HepG2 (cell line): Measurements from ENCODE around the gene SBSN. TPM values are rescaled to one million over a fixed set of nuclear protein-coding genes. Genes with fewer than 3 reads are reported as not detected.

ENCODE experiments used
- CEBPZ ChIP-seq: IDR thresholded peaks from 2 replicates; pipeline ENCODE4 v1.6.1; 2012; ENCODE audit warnings: low read length, improper control_type of control experiment
- CENPBD1 ChIP-seq: sonication (generic); formaldehyde crosslinking; IDR thresholded peaks from 2 replicates; pipeline ENCODE4 v1.8.0; 2022; ENCODE audit warnings: missing genetic modification reagents, low read depth, mild to moderate bottlenecking, borderline replicate concordance
- CREB1 ChIP-seq, 2 experiments: fragments of 450-650 bp in 1 of 2; IDR thresholded peaks; 2 replicates each; pipeline ENCODE4 v1.6.1; 2016 to 2017; ENCODE audit warnings: control low read depth in 1 of 2, mild to moderate bottlenecking in 1 of 2, missing compliant biosample characterization in 1 of 2, missing genetic modification characterization in 1 of 2
- ETS1 ChIP-seq: sonication (generic); formaldehyde crosslinking; IDR thresholded peaks from 2 replicates; pipeline ENCODE4 v1.4.0; 2020; ENCODE audit warnings: missing genetic modification reagents
- FIP1L1 ChIP-seq: fragments of 200-400 bp; formaldehyde crosslinking; IDR thresholded peaks from 2 replicates; pipeline ENCODE4 v1.6.1; 2018; ENCODE audit warnings: low read depth, mild to moderate bottlenecking, low read length, moderate library complexity, borderline replicate concordance; ENCODE audit not compliant: insufficient read depth
- FOXK1 ChIP-seq: sonication (generic); formaldehyde crosslinking; IDR thresholded peaks from 2 replicates; pipeline ENCODE4 v1.4.0; 2020; ENCODE audit warnings: low read depth, missing genetic modification reagents, borderline replicate concordance
- GABPB1 ChIP-seq: IDR thresholded peaks from 2 replicates; pipeline ENCODE4 v1.6.1; 2016; ENCODE audit warnings: mild to moderate bottlenecking, missing genetic modification reagents, moderate library complexity, missing compliant biosample characterization
- KLF15 ChIP-seq: sonication (generic); formaldehyde crosslinking; IDR thresholded peaks from 2 replicates; pipeline ENCODE4 v1.8.1; 2023; ENCODE audit warnings: borderline replicate concordance, mild to moderate bottlenecking, inconsistent platforms, missing genetic modification reagents, mixed read lengths
- MAF1 ChIP-seq: sonication (generic); formaldehyde crosslinking; IDR thresholded peaks from 2 replicates; pipeline ENCODE4 v1.5.0; 2020; ENCODE audit warnings: missing genetic modification reagents, borderline replicate concordance
- RXRB ChIP-seq: IDR thresholded peaks from 2 replicates; pipeline ENCODE4 v1.6.1; 2016; ENCODE audit warnings: borderline replicate concordance, missing genetic modification reagents, missing compliant biosample characterization
- SP2 ChIP-seq: sonication (generic); formaldehyde crosslinking; IDR thresholded peaks from 2 replicates; pipeline ENCODE4 v1.5.1; 2020; ENCODE audit warnings: mild to moderate bottlenecking, missing genetic modification reagents
- TARDBP ChIP-seq: sonication (generic); formaldehyde crosslinking; IDR thresholded peaks from 2 replicates; pipeline ENCODE4 v1.8.0; 2022; ENCODE audit warnings: mild to moderate bottlenecking, missing genetic modification reagents
- TERF1 ChIP-seq: sonication (generic); formaldehyde crosslinking; IDR thresholded peaks from 2 replicates; pipeline ENCODE4 v1.8.0; 2022; ENCODE audit warnings: mild to moderate bottlenecking, missing genetic modification reagents, moderate library complexity
- ZBTB33 ChIP-seq: sonication (generic); formaldehyde crosslinking; IDR thresholded peaks from 2 replicates; pipeline ENCODE4 v1.4.0; 2020; ENCODE audit warnings: missing genetic modification reagents
- ZC3H13 ChIP-seq: sonication (generic); formaldehyde crosslinking; IDR thresholded peaks from 2 replicates; pipeline ENCODE4 v1.8.1; 2023; ENCODE audit warnings: mild to moderate bottlenecking, missing genetic modification reagents, moderate library complexity
- ZFX ChIP-seq: sonication (generic); formaldehyde crosslinking; IDR thresholded peaks from 2 replicates; pipeline ENCODE4 v1.4.0; 2020; ENCODE audit warnings: mild to moderate bottlenecking, low read depth, missing genetic modification reagents, moderate library complexity
- ZMYM2 ChIP-seq: sonication (generic); formaldehyde crosslinking; IDR thresholded peaks from 2 replicates; pipeline ENCODE4 v1.8.0; 2022; ENCODE audit warnings: mild to moderate bottlenecking, missing genetic modification reagents
- ZNF350 ChIP-seq: sonication (generic); formaldehyde crosslinking; IDR thresholded peaks from 2 replicates; pipeline ENCODE4 v1.4.0; 2020; ENCODE audit warnings: mild to moderate bottlenecking, low read depth, missing genetic modification reagents, borderline replicate concordance
- ZNF589 ChIP-seq: sonication (generic); formaldehyde crosslinking; conservative IDR thresholded peaks from 2 replicates; pipeline ENCODE4 v1.8.0; 2022; ENCODE audit warnings: mild to moderate bottlenecking, moderate library complexity, missing genetic modification reagents
- ZNF792 ChIP-seq: IDR thresholded peaks from 2 replicates; pipeline ENCODE4 v1.6.1; 2016
- ZSCAN25 ChIP-seq: sonication (generic); formaldehyde crosslinking; IDR thresholded peaks from 2 replicates; pipeline ENCODE4 v1.8.0; 2022; ENCODE audit warnings: mild to moderate bottlenecking, missing genetic modification reagents
- polyA plus RNA-seq, 8 experiments: library from polyadenylated mRNA; depleted of rRNA in 3 of 8; stranded (reverse) in 7 of 8; unstranded in 1 of 8; fragments of >200 nt; fragmentation: Illumina TruSeq in 4 of 8; extraction: Trizol in 4 of 8; gene quantifications; 2 replicates each; pipeline versions ENCODE4 v1.2.1 to v1.2.3, GENCODE V29; 2011 to 2016; ENCODE audit warnings: low read depth in 4 of 8, missing spikeins in 1 of 8, mixed read lengths in 1 of 8; ENCODE audit not compliant: insufficient read depth in 1 of 8
- total RNA-seq, 5 experiments: library from RNA; depleted of rRNA; stranded (reverse); fragments of >200 nt; fragmentation: Illumina TruSeq; extraction: Trizol; gene quantifications; 2 replicates each; pipeline ENCODE4 v1.2.3, GENCODE V29; 2016; ENCODE audit warnings: low read depth in 1 of 5

Gene SBSN
- total and polyA plus RNA-seq, 2 of the 13 experiments (the other 11 are each of a cell fraction or from before 2014, with no cell fraction given), result not detected

- TF ChIP-seq ZBTB33 (CRISPR knock-in tag), result peak; percentile 91
- TF ChIP-seq FIP1L1, result no peak
- TF ChIP-seq ZC3H13 (CRISPR knock-in tag), result peak; percentile 54; the same call in 1 of the 2 replicates
- TF ChIP-seq CENPBD1 (CRISPR knock-in tag), result no peak
- no peak for TF ChIP-seq ZNF589
- TF ChIP-seq TERF1 (CRISPR knock-in tag), result no peak
- no peak for TF ChIP-seq ZMYM2 (CRISPR knock-in tag)
- TF ChIP-seq KLF15, result no peak
- TF ChIP-seq GABPB1 (CRISPR knock-in tag), result peak; percentile 24; the same call in 1 of the 2 replicates
- TF ChIP-seq ZNF792 (CRISPR knock-in tag), result no peak
- no peak for TF ChIP-seq FOXK1 (CRISPR knock-in tag)
- no peak for TF ChIP-seq ETS1
- no peak for TF ChIP-seq CREB1 (IDR thresholded peaks at IDR 0.05)
- no peak for TF ChIP-seq CREB1 (CRISPR knock-in tag; IDR thresholded peaks at IDR 0.05)
- no peak for TF ChIP-seq MAF1 (CRISPR knock-in tag)
- no peak for TF ChIP-seq ZSCAN25 (CRISPR knock-in tag)
- no peak for TF ChIP-seq RXRB
- TF ChIP-seq ZNF350 (CRISPR knock-in tag), result no peak
- TF ChIP-seq TARDBP (CRISPR knock-in tag), result no peak
- no peak for TF ChIP-seq SP2 (CRISPR knock-in tag)
- TF ChIP-seq ZFX (CRISPR knock-in tag), result peak; percentile 63
- TF ChIP-seq CEBPZ, result no peak
These were observed 29.7 kb upstream of the SBSN start (continued) for GRCh38 chr19:35557539-35558399.
